Measurements from ENCODE around the gene KCNK10.
"Not testable (repeated sequence)": the region's sequence is repeated elsewhere in the genome, so short reads cannot be mapped to it uniquely, and the experiment has no call there.

The KCNK10 gene

DNA sequence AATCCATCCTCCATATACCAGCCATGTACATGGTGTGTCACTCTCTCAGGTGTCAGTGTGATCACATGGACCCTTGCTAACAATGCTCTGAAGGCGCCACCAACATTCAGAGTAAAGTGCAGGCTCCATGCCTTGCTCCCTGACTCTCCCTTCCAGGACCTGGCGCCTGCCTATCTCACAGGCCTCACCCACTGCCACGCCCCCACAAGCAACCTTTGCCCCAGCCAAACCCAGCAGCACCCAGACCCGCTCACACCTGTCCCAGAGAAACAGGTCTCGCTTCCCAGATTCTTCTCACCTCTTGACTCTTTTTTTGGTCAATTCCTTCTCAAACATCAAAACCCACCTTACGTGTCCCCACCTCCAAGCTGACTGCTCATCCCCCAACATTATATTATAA lies 52.3 kb downstream of the KCNK10 start:
- DNase-seq (ENCODE audit: low read depth in 2 of 2) = no peak

DNA sequence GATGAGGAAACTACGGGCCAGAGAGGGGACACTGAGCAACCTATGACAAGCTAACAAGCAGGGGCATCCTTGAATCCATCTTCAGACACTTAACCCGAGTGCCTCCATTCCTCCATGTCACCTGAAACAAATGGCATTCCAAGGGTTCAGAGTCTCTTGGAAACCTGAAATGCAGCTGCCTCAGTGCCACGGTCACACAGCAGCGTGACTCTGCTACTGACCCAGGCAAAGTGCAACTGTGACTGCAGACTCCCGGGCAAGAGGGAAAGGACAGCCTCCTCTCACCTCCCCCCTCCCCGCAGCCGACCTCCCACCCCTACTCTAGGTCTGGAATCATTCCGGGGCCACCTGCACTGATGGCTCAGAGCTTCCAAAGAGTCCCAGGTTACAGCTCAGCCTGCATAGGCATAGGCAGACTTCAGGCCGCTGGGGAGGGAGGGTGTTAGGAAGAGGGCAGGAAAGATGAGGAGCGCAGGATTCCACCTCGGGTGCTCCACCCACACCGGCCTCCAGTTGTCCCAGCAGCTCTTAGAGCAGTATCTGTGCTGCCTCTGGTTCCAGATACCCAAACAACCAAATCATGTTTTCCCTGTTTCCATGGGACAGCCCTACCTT lies 53.2 kb downstream of the KCNK10 start:
- DNase-seq (ENCODE audit: low read depth in 2 of 2) = no peak

DNA sequence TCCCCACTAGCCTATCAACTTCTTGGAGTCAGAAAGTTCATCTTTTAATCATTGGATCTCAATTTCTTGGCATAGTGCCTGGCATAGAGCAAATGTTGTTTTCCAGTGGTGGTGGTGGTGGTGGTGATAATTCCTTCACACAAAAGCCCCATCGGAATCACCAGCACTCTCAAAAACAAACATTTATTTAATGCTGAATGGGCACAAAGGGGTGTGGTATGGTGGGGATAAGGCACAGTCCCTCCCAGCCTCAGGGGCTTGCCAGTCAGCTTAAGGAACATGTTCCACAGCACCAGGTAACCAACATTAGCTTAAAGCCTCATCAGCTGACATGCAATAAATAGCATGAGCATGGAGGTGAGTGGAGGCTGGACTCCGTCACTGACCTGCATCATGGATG lies 56.6 kb downstream of the KCNK10 start:
- DNase-seq (ENCODE audit: low read depth in 2 of 2) = no peak

DNA sequence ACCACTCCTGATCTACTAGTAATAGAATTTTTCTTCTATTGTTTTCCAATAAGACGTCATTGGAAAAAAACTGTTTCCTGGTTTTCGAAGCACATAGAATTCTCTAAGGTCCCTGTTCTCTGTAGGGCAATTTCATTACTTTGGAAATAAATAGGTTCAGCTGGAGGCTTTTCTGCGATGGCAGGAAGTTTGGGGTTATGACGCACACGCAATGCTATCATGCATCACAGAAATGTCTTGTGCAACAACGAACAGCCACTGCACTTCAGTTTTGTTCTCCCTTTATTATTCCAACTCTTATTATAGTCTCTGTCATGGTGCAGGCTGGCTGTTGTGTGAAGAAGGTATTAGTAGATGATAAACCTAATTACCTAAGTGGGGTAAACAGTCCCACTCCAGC lies 59.0 kb downstream of the KCNK10 start:
- DNase-seq (ENCODE audit: low read depth in 2 of 2) = no peak

DNA sequence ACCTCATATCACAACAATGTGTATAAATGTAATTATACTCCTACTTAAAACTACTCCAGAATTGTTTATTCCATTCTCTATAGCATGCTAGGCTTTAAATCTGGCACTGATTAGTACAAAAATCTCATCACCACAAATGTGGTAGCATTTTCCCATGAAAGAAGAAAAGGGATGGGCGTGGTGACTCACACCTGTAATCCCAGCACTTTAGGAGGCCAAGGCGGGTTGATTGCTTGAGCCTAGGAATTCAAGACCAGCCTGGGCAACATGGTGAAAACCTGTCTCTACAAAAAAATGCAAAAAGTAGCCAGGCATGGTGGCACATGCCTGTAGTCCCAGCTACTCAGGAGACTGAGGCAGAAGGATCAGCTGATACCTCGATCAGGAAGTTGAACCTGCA lies 61.8 kb downstream of the KCNK10 start:
- not testable (repeated sequence) for DNase-seq (ENCODE audit: low read depth in 2 of 2)

DNA sequence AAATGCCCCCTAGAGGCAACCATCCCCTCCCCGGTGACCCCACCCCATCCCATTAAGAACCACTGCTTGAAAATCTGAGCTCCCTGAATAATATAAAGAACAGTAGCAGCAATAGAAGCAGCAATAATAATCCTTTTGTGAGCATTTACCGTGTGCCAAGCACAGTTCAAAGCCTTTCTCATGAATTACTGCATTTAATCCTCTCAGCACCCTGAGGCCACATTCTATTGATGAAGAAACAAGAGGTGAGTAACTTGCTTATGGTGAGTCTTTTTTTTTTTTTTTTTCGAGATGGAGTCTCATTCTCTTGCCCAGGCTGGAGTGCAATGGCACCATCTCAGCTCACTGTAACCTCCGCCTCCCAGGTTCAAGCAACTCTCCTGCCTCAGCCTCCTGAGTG lies 65.0 kb downstream of the KCNK10 start:
- no peak for DNase-seq (ENCODE audit: low read depth in 2 of 2)

DNA sequence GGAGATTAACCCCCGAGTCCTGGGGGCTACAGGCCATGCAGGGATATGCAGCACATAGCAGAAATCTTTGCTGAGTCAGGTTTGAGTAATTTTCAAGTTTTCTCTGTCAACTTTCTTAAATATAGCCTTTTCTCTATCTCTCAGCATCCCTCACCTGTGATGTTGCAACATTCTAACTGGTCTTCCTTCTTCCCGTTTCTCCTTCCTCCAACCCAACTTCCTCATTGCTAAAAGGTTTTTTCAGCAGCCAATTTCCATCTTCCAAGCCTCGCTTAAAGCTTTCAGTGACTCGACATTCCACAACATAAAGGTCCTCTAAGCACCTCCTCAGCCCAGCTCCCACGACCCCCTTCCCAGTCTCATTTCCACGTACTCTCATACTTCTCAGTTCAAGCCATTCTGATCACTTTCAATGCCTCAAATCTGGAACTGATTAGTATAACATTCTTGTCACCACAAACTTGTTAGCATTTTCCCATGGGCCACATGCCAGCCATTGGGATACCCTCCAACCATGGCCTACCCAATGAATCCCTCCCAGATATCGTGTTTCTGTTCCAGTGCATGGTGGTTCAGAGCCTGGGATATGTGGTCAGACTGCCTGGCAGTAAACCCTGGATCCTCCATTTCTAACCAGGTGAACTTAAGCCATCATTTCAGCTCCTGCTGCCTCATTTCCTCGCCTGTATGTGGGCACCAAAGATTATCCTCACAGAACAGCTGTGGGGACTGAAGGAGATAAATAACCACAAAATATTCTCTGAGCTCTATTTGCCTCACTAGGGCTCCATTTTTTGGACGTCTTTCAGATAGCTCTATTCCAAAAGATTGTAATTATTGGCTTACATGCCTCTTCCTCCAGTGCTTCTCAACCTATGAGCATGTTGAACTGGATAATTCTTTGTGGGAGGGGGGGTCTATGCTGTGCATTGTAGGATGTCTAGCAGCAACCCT lies 65.8 kb downstream of the KCNK10 start:
- no peak for DNase-seq (ENCODE audit: low read depth in 2 of 2)

DNA sequence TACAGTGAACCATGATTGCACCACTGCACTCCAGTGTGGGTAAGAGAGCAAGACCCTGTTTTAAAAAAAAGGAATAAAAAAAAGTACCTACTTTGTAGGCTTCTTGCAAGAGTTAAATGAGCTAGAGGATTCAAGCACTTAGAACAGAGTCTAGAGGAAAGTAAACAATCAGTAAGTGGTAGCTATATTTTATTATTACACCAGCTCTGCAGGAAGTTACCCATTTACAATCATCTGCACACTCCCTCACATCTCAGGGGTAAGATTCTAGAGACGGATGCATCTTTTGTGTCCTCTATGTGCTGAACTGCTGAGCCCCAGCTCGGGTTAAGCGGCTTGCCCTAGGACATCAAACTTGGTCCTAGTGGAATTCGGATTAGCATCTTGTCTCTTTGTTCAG lies 67.3 kb downstream of the KCNK10 start:
- no peak for DNase-seq (ENCODE audit: low read depth in 2 of 2)

DNA sequence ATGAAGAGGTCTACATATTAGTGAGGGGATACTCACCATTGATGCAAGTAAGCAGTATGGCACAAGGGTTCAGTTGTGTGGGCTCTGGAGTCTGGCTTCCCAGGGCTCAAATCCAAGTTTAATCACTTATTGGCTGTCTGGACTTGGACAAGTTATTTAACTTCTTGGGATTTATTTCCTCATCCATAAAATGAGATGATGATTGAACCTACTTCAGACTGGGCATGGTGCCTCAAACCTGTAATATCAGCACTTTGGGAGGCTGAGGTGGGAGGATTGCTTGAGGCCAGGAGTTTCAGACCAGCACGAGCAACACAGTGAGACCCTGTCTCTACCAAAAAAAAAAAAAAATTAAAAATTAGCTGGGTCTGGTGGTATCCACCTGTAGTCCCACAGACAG lies 67.9 kb downstream of the KCNK10 start:
- no peak for DNase-seq (ENCODE audit: low read depth in 2 of 2)

DNA sequence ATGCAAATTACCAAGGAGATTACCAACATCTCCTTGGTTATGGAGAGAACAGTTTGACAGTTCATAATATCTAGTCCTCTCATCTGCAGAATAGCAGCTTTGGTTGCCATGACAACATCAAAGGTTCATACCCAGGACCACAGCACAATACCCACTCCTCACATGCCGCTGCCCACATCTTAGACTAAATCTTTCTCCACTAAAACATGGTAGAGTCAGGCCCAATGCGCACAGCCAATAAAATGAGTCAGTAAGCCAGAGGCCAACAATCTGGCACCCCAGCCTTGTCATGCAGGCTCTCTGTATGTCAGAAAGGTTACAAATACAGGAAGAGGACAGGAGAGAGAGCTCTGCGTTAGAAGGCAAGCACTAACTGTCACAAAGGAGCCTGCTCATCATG lies 70.6 kb downstream of the KCNK10 start:
- no peak for DNase-seq (ENCODE audit: low read depth in 2 of 2)

DNA sequence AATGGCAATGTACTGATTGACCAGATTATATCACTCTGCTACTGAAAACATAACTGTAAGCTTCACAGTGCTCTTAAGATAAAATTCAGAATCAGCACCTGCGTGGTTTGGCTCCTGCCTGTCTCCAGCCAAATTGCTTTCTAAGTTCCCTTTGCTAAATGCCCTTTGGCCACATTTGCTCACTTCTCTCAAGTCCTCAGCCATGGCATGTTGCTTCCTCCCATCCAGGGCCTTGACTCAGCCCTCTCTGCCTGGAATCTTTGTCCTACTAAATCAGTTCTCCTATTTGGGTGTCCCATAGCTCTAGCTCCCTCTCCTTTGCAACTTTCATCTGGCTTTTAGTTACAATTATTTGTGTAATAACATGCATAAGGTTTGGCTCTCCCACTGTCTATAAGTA lies 71.4 kb downstream of the KCNK10 start:
- DNase-seq (ENCODE audit: low read depth in 2 of 2) = no peak

DNA sequence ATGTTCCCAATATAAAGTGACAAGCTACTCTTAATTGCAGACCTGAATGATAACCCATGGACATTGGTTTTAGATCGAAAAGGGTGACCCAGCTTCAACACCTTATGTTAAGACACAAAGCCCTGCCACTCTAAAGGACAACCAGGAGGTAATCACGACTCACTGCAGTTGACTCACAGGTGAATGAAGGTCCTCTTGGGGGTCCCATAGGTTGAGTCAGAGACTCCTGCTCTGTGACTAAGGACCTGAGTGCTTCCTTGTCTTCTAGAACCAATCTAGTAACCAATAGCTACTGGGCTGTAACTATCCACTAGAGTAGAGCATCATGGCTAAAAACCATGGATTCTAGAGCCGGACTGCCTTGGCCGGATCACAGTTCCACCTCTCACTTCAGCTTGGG lies 73.8 kb downstream of the KCNK10 start:
- DNase-seq (ENCODE audit: low read depth in 2 of 2) = no peak

DNA sequence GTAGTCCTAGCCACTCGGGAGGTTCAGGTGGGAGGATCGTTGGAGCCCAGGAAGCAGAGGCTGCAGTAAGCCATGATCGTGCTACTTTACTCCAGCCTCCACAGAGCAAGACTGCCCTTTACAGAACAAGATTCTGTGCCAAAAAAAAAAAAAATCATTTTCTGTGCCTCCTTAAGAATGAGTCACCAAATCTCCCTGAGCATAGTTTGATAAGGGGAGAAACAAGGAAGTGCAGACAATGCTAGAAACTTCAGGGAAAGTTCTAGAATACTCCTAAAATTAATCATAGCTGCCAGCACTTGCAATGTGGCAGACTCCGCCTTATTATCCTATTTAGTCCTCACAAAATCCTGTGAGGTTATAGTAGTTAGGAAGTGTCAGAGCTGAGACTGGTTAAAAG lies 74.5 kb downstream of the KCNK10 start:
- no peak for DNase-seq (ENCODE audit: low read depth in 2 of 2)

DNA sequence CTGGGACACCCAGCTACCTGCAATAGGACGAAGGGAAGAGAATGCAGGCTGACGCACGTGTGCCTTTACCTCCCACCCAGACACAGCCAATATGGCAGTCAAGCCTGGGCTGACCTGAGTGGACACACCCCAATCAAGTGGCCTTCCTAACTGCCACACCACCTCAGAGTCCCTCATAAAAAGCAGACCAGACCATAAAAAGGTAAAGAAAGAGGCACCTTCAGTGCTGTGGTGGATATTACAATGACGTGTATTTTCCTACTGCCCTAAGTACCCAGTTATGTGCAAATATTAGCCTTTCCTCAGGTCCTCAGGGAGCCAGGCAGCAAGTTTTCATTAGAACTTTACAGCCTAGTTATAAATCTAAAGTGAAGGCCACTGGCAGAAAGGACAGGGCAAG lies 75.8 kb downstream of the KCNK10 start:
- DNase-seq (ENCODE audit: low read depth in 2 of 2) = no peak

DNA sequence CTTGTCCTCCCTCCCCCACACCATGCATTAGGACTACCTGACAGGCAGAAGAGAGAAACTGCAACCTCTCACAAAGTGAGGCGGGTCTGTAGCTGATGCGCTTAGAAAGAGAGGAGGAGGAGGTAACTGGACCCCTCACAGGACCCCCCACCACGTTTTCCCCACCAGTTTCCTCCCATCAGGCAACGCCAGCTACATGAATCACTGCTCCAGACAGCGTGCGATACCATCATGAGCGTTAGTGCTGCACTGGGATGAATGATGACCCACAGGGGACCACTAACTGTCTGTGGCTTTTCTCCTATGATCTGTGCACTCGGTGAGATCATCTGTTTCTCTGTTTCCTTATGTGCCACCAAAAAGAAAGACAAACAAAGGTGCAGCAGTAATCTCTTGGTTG lies 77.7 kb downstream of the KCNK10 start:
- DNase-seq (ENCODE audit: low read depth in 2 of 2) = no peak

DNA sequence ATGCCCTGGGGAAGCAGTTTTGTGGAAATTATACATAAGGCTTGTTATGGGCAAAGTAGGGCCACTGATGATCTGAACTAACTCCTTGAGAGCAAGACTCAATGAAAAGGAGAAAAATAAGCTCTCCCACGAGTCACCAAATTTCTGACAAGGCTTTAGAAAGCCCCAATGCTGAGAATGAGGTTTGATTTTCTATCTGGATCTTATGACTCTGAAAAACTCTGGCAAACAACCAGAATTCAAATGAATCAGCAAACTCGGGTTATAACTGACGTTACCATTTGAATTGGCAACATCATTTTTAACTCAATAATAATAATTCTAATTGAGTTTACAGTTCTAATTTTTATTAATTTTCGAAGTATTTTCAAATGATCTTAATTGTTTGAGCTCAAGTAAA lies 79.1 kb downstream of the KCNK10 start:
- no peak for DNase-seq (ENCODE audit: low read depth in 2 of 2)

DNA sequence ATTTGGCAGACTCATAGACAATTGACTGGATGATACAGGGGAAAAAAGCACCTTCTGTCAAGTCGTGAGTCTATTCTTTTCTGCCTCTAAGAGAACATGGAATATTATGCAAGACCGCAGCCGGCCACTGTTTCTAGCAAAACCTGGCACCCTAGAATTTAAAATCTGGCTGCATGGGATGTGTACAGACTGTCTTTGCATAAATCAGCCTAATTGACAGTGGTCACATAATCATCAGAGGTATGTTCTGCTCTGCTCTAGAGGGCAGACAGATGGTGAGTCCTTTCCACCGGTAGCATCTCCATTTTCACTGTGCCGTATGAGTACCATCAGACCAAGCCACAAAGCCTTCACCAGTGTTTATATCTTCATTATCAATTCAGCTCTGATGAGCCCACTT lies 80.6 kb downstream of the KCNK10 start:
- no peak for DNase-seq (ENCODE audit: low read depth in 2 of 2)

DNA sequence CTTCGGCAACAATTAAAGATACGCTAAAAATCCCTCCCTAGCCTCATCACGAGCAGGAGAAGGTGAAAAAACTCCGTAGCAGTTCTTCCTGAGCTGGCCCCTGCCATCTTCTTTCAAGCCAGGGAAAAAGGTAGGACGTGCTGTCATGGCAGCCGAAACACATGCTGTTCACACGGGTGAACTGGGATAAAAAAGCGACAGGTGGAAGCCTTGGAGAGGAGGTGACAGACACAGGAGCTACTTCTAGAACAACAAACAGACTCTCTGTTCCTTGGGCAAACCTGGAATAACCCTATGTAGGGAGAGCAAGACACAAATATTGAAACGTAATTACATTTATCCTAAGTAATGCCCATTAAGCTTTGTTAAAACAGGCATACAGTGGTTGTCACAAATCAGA lies 81.3 kb downstream of the KCNK10 start:
- DNase-seq (ENCODE audit: low read depth in 2 of 2) = no peak

DNA sequence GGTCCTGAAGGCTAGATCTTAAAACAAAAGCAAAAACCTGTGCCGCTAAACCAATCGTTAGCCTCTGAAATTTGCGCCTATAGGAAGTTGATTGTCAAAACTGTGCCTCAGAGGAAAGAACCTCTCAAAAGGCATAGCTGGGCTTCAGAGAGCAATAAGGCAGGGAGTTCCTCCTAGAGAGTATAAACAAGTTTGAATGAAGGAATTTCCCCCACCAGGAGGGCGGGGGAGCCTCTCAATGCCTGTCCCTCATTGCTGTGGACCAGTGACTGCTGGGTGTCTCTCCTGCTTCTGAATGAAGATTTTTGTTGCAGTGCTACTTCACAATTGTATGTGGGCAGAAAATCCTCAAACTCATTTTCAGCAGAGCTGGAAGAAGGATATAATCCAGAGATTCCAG lies 88.6 kb downstream of the KCNK10 start:
- DNase-seq (ENCODE audit: low read depth in 2 of 2) = no peak

DNA sequence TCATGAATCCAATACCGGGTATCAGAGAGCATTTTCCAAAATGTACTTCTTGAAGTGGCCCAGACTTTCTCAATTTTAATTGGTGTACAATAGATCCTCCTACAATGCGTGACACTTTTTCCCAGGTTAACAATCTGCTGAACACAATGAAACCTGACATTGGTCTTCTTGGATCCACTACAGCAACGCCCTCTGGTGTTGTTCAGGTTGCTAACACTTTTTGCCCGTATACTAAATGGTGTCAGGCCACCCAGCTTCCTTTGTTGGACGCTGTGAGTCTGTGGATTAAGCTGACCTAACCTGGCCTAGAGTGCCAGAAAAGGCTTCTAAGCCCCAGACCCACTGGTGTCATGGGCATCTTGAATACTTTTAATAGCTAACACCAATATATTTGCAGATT lies 89.2 kb downstream of the KCNK10 start:
- no peak for DNase-seq (ENCODE audit: low read depth in 2 of 2)

DNA sequence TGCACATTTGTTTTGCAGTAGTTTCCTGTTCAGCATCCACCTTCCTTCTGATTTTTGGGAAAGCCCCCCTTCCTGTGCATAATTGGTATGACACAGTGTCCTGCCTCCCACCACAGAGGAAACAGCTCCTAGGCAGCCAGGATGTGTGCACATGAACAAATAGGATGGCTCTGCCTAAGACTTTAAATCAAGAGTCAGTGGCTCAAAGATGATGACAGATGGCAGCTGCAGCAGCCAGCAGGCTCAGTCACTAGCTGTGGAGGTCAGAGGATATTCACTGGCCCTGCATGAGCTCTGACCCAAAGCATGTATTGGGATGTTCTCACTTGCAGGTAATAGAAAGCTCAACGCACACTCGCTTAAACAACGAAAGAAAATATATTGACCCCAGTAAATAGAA lies 90.3 kb downstream of the KCNK10 start:
- DNase-seq (ENCODE audit: low read depth in 2 of 2) = no peak

DNA sequence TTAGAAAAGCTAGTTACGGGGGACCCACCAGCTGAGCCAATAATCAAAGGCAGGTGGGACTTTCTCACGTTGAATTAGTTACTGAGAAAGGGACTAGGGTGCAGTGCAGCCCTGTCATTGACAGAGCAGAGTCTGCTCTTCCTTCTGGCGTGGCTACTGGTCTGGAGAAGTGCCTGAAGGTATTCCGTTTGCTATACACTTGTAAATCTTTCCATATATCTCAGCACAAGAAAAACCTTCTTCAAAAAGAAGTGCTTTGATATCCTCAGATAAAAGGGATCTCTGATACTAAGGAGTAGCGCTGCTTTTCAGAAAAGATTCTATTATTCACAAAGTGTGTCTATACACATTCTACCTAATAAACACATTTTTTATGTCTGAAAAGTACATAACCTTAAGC lies 91.5 kb downstream of the KCNK10 start:
- DNase-seq (ENCODE audit: low read depth in 2 of 2) = no peak

DNA sequence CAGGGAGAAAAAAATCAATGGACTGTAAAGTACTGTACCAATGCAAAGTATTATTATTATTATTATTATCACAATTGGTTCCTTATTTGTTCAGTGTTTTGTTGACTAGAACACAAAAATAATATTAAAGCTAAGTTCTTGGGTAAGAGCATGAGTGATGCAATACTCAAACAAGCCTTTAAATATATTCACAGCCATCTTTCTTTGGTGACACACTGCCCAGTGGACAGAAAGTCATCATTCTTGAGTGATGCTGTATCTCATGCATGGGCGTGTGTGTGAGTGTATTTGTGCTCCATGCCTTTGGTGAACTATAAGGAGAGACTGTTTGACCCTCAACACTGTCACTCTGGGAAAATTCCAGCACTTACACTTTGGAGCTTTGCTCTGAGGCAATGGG lies 93.6 kb downstream of the KCNK10 start:
- DNase-seq (ENCODE audit: low read depth in 2 of 2) = no peak
